WERI-Rb-1 (cell line): ENCODE measurements around the gene PTPRG.

Experiments
- DNase-seq: peaks from one replicate; pipeline ENCODE4 v3.0.0-alpha.2; 2020
- H3K27ac ChIP-seq: fragments of 250-450 bp; sonication (Bioruptor Pico); 2 replicates; pipeline ENCODE4 v1.5.1; 2020; ENCODE audit warnings: mild to moderate bottlenecking, moderate library complexity
- H3K27me3 ChIP-seq: fragments of 250-450 bp; sonication (Bioruptor Pico); 2 replicates; pipeline ENCODE4 v1.5.1; 2021; ENCODE audit warnings: mild to moderate bottlenecking, low read depth, moderate library complexity; ENCODE audit not compliant: insufficient read depth, severe bottlenecking
- H3K36me3 ChIP-seq: fragments of 250-450 bp; sonication (Bioruptor Pico); 2 replicates; pipeline ENCODE4 v1.5.1; 2020; ENCODE audit warnings: mild to moderate bottlenecking, moderate library complexity
- H3K4me3 ChIP-seq: 2 replicates; pipeline ENCODE4 v1.5.1; 2011; ENCODE audit warnings: low read depth, mild to moderate bottlenecking, control low read depth, low read length
- H3K9me3 ChIP-seq: fragments of 250-450 bp; sonication (Bioruptor Pico); 2 replicates; pipeline ENCODE4 v1.5.1; 2021; ENCODE audit warnings: mild to moderate bottlenecking, moderate library complexity; ENCODE audit not compliant: severe bottlenecking
- CTCF ChIP-seq: IDR thresholded peaks from 2 replicates; pipeline ENCODE4 v1.5.1; 2011; ENCODE audit warnings: low read depth, mild to moderate bottlenecking, control low read depth, inconsistent platforms, low read length

The PTPRG gene

GRCh38 chr3:61966200-61966599 lies 404.8 kb downstream of the PTPRG start:
- no peak for DNase-seq
- no peaks in the 10 kb centered on the region for H3K9me3 ChIP-seq
- no peak overlapping the region for H3K4me3 ChIP-seq
- H3K27me3 ChIP-seq = no peaks in the 10 kb centered on the region
- H3K27ac ChIP-seq = no peak overlapping the region
- TF ChIP-seq CTCF = no peak
- H3K36me3 ChIP-seq = no peaks in the 10 kb centered on the region

DNA sequence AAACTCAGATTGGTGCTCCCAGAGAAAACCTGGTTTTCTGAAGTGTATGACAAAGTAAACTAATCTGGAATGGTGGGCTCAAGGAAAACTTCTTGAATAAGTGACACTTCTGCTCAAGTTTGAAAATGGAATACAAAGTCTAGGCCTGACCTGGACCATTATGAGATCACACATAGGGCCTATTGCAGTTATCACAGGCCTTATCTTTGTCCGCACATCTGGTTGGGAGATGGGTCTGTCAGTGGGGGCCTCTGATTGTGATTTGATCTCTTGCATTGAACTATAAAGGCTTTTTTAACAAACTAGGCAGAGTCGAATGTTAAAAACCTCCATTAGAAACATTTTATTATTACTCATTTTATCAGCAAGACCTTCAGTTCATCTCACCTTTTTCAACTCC lies 405.6 kb downstream of the PTPRG start:
- Histone ChIP-seq H3K9me3 (no peaks in the 10 kb centered on the region), H3K27me3 (no peaks in the 10 kb centered on the region), H3K36me3 (no peaks in the 10 kb centered on the region), H3K4me3 (no peak overlapping the region), H3K27ac (no peak overlapping the region)
- DNase-seq = no peak
- TF ChIP-seq CTCF = no peak

- H3K9me3 ChIP-seq = no peaks in the 10 kb centered on the region
- TF ChIP-seq CTCF = no peak
- no peaks in the 10 kb centered on the region for H3K36me3 ChIP-seq
- no peak for DNase-seq
- H3K4me3 ChIP-seq = no peak overlapping the region
- no peaks in the 10 kb centered on the region for H3K27me3 ChIP-seq
- no peak overlapping the region for H3K27ac ChIP-seq
Measured at GRCh38 chr3:61967937-61968336, 406.6 kb downstream of the PTPRG start.

DNA sequence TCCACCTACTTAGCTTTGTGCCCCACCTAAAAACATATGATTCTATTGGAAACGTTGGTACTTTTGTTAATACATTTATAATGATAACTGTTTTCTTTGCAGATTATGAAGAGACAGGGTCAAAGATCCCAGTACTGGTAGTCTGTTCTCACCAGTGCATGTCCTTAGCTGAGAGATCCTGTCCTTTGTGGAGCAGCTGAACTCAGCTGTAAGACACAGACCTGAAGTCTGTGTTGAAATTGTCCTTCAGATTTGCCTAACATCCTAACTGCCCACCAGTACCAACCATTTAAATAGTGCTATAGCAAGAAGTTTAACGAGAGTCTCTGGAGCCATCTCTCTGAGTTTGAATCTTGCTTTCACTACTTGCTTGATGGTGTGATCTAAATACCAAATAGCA lies 413.3 kb downstream of the PTPRG start:
- no peak for TF ChIP-seq CTCF
- Histone ChIP-seq H3K4me3 (no peak overlapping the region), H3K9me3 (no peaks in the 10 kb centered on the region), H3K27ac (no peak overlapping the region), H3K36me3 (no peaks in the 10 kb centered on the region), H3K27me3 (no peaks in the 10 kb centered on the region)
- DNase-seq = no peak

DNA sequence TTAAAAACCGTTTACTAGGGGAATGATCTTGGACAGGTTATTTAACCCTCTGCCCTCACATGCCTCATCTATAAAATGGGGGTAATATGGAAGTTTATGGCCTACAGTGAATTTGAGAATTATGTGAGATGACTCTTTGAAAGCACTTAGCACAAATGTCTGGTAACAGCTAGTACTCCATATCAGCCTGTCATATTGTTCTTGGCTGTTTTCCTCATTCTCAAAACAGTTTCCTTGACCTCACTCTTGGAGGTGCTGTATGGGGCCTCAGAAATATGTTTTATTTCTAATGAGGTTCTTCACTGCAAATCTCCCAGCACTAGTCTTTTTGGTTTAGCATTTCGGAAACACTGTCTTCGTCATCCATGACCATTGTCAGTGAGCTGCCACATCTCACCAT lies 413.8 kb downstream of the PTPRG start:
- no peak overlapping the region for H3K27ac ChIP-seq
- DNase-seq = no peak
- TF ChIP-seq CTCF = no peak
- H3K27me3 ChIP-seq = no peaks in the 10 kb centered on the region
- H3K9me3 ChIP-seq = no peaks in the 10 kb centered on the region
- no peaks in the 10 kb centered on the region for H3K36me3 ChIP-seq
- no peak overlapping the region for H3K4me3 ChIP-seq

DNA sequence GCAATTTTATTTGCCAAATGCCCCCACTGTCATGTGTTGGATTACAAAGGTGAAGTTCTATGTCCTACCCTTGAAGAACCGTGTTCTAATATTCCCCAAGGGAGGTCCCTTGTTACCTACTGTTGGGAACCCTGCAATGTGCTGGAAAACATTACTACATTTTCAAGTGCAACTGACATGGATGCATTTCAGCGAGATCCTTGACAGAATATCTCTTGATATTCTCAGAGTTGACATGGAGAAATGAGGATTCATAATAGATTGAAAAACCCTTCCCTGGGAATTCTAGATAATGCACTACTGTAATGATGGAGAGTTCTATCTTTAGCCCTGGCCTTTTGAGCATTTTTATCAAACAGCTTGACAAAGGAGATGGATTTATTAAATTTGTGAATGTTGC lies 414.6 kb downstream of the PTPRG start:
- TF ChIP-seq CTCF = no peak
- Histone ChIP-seq H3K36me3 (no peaks in the 10 kb centered on the region), H3K27ac (no peak overlapping the region), H3K4me3 (no peak overlapping the region), H3K27me3 (no peaks in the 10 kb centered on the region), H3K9me3 (no peaks in the 10 kb centered on the region)
- DNase-seq = no peak
